ENCODE measurements around the gene ATE1.
"Not testable (repeated sequence)": the region's sequence is repeated elsewhere in the genome, so short reads cannot be mapped to it uniquely, and the experiment has no call there.

The ATE1 gene

DNA sequence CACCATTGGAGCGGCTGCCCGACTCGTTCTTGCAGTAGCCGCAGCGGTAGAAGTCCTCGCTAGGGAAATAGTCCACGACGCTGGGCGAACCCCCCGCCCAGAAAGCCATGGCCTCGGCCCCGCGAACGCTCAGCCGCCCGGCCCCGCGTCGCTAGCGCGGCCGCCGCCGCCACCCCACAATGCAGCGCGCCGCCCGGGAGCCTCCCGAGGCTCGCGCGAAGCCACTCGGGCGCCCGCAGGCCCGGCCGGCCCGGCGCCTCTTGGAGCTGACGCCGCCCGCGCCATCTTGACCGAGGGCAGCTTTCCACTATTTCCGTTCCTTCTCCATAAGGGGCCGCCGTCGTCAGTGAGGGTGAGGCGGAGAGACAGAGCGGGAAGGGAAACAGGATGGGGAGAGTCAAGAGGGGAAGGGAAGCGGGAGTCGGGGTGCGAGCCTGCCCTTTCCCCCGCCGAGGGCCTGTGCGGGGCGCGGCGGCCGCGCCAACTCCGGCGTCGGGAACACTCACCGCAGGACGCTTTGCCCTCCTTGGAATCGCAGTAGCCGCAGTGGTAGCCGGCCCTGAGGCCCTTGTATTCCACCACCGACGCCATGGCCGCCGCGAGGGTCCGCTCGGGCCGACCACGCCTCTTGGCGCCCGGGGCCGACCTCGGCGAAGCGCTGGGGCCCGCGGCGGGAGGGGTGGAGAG lies at the start of gene ATE1:
Gene ATE1 (minus strand): TSS at position 191 of the 687 bp plus-strand sequence. CDS start 82 bp downstream, at position 109.
- DNase-seq, result peak; percentile 65

DNA sequence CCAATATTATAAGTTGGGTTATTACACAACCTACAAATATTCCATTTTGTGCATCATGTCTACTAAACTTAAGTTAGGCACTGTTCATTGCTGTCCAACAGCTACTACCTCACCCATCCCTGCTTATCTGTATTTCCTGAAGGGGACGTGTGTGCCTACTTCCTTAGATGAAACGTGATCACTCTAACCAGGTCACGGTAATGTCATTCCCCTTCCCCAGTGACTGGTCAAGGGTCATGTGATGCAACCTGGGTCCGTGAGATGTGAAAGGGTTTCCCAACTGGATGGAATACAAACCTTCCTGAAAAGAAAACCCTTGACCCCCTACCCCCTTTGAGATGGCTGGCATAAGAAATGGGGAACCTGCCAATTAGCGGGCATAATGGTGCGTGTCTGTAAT lies 48.8 kb upstream of the ATE1 start:
- no peak for DNase-seq

DNA sequence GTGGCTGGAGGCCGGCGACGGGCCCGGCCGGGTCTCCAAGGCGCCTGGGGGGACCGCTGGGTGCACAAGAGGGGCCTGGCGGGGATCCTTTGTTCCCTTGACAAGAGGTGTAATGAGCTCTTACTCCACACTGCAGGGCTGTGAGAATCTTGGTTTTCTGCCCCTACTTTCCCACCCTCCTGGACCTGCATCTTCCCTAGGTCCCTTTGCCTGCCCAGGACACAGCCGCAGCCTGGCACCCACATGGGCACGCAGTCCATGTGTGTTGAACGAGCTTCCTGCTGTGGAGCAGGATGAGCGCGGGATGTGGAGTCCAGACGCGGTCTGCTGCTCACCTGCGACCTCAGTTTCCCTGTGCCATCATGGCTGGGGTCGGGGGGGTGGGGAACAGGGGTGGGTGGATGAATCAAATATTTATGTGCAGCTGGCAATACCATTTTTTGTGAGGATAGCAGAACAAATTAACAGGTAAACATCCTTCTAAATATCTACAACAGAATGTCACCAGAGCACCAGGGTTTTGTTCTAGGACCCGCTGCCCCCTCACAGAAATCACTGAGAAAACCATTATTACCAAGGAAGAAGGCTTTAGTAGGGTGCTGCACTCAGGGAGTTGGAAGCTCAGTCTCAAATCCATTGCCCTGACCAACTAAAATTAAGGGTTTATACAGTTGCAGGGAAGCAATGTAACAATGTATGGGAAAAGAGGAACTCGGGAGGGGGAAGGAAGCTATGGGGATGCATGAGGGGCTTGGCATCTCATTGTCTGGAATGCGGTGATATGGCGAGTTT lies 47.7 kb upstream of the ATE1 start:
- no peak for DNase-seq

- peak; percentile 16 for DNase-seq
Observed at GRCh38 chr10:121974535-121975294, 46.9 kb upstream of the ATE1 start, which contains the start of gene NSMCE4A. NSMCE4A (minus strand) TSS chr10:121975217; CDS start chr10:121975165, 52 bp downstream.

DNA sequence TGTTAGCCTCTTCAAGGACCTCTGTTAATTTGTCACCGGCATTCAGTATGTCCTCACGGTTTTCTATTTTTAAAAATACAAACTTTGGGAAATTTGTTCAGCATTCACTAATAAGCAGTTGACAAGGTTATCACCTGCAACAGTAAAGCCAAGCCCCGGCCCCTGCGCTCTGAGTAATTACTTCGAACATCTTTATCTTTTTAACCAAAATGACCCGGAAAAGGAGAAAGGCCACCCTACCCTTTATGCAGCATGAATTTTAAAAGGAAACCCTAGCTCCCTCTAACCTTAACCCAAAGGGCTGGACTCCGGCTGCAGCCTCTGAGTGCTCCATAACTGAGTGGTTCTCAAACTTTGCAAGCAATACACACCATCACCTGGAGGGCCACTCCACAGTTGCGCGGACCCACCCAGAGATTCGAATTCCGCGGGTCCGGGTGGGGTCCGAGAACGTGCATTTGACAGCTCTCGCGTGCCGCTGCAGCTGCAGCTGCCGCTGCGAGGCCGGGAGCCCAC lies 46.2 kb upstream of the ATE1 start:
- no peak for DNase-seq

GRCh38 chr10:121969086-121969485 lies 41.3 kb upstream of the ATE1 start:
- DNase-seq, result not testable (repeated sequence)

DNA sequence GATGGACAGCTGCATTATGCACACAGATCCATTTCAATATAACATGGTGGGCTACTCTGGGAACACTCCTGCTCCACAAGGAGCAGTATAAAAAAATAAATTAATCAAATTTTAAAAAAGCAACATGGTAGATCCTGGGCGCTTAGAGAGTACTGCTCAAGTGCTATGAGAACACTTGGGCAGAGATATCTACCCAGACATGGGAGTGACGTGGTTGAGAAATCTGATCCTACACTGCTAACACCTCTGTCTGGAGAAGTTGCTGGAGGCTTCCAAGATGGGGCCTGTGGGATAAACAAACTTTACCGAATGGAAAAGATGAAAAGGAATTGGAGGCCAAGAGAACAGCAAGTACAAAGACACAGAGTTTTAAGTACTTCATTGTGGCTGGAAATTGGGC lies 38.2 kb upstream of the ATE1 start:
- no peak for DNase-seq

- no peak for DNase-seq
Observed at GRCh38 chr10:121961456-121961855, 33.6 kb upstream of the ATE1 start.

DNA sequence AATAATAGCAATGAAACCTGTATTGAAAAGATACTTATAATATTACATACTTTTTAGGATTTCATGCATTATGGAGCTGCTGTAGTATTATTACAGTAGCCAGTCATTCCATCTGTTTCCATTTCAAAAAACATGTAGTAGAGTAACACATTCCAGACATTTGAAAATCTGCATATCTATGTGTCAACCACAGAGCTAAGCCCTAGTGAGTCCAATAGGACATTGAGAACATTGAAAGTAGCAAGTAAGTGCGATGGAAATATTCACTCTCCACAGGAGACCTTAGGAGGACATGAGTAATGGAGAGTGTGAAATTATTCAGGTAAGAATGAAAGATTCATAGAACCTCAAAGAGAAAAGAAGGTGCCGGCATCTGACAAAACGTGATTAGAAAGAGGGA lies 31.8 kb upstream of the ATE1 start:
- no peak for DNase-seq

GRCh38 chr10:121956111-121957061 lies 28.6 kb upstream of the ATE1 start:
- DNase-seq, result no peak

- no peak for DNase-seq
Observed at GRCh38 chr10:121952226-121952625, 24.4 kb upstream of the ATE1 start.

- DNase-seq, result no peak
Observed at GRCh38 chr10:121949451-121949850, 21.6 kb upstream of the ATE1 start.

- no peak for DNase-seq
Observed at GRCh38 chr10:121949049-121949448, 21.2 kb upstream of the ATE1 start.

DNA sequence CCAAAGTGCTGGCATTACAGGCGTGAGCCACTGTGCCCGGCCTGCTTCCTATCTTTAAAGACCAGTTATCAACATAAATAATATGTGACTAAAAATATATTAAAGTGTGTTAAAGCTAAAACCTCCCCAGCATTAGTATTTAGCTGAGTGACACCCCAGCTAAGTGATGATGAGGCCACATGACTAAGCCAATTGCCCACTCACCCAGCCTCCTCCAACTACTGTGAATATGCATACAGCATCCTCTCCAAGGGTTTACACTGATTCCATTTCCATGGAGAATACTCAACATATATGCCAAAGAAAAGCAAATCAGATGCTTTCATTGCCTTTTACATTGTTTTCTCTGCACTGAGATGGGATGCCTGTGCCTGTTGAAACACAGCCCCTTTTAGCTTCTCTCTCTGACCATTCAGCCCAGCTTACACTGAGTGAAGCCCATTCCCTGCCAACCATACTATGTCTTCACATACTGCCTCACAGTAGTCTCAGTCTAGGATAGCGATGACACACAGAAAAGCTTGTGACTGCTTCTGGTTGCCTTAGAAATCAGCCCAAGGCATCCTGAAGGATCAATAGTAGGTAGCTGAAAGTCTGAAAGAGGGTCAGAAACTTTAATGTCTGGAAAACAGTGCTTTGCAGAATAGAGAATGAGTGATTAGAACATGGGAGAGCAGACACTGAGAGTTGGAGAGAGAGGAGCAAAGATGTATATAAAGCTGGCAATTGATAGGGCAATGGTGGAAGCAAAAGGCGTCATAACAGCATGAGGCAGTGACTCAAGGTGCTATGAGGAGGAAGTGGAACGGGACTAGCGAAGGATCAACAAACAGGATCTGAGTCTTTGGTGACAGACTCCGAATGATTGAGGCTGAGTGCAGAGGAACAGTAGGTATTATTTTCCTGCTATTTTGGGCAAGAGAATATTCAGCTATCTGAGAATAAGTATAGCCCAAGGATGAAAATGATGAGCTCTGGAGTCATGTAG lies 19.8 kb upstream of the ATE1 start:
- DNase-seq, result no peak

DNA sequence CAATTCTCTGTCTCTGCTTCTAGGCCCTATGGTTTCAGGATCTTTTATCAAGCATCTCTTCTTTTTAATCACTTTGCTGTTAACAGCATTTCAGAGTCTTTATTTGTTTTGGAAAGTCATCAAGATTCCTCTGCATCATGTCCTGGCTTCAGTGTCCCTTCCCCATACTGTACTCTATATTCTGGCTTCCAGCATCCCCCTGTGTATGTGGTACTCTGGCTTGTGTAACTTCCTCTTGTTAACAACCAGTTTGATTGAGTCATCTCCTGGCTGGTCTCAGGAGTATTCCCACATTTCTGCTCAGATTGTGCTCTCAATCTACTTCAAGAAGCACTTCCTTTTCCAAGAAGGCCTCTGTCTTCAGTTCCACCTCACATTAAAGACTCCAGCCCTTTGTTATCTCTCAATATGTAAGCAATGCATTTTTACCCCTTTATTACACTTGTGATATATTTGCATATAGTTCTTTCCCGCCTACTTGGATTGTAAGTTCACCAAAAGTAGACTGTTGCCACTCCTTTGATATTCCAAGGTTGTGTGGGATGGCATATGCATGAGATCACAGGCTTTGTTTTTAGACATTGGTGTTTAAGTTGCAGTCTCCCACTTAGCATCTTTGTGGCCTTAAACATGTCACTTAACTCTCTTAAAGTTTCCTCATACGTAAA lies 15.1 kb upstream of the ATE1 start:
- DNase-seq, result no peak

- DNase-seq, result no peak
Observed at GRCh38 chr10:121941532-121941931, 13.7 kb upstream of the ATE1 start.

- no peak for DNase-seq
Observed at GRCh38 chr10:121936295-121936694, 8.5 kb upstream of the ATE1 start.

DNA sequence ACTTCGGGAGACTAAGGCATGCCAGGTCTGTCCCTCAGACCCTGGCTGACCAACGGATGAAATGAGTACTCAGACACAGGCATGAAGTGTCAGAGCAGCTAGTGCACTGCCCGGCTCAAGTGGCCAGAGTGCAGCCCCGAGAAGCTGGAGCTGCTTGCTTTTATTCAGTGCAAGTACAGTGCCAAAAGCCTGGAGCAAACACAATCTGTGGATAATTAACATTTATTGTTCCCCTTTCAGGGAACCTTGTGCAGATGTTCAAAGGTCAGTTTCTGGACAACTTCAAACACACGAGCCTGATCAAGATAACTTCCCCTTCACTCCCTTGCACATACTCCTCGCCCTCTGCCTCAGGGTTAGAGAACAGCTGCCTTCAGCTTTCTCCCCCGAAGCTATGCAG lies 7.9 kb upstream of the ATE1 start:
- DNase-seq, result no peak

DNA sequence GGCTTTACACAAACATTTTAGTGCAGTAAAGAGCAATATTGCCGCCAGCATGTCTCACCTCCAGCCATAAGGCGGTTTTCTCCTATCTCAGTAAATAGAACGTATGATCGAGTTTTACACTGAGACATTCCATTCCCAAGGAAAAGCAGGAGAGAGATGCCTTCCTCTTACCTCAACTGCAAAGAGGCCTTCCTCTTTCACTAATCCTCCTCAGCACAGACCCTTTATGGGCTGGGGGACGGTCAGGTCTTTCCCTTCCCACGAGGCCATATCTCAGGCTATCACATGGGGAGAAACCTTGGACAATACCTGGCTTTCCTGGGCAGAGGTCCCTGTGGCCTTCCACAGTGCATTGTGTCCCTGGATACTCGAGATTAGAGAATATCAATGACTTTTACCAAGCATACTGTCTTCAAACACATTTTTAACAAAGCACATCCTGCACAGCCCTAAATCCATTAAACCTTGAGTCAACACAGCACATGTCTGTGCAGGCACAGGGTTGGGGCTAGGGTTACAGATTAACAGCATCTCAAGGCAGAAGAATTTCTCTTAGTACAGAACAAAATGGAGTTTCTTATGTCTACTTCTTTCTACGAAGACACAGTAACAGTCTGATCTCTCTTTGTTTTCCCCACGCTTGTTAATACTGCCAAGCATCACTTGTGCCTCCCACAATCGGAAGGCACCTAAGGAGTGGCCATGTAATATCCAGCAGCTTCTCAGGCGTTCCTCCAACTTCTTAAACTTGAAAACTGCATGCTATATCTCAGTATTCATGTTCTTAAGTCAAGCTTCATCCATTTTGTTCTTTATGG lies 2.6 kb upstream of the ATE1 start:
- DNase-seq, result not testable (repeated sequence)

Measured in cortex of kidney (tissue), 1 donor.